HTR-8/SVneo (cell line): ENCODE results near the gene GTPBP2.

Experiments used
- DNase-seq: peaks from one replicate; pipeline ENCODE4 v3.0.0; 2011; ENCODE audit warnings: low spot score, mixed read lengths; ENCODE audit not compliant: insufficient read length
- FAIRE-seq: peaks from 2 replicates; lab custom pipeline; 2011; peaks lifted over from hg19 to GRCh38; lab: Jason Lieb, UNC

GTPBP2 gene, protein sequence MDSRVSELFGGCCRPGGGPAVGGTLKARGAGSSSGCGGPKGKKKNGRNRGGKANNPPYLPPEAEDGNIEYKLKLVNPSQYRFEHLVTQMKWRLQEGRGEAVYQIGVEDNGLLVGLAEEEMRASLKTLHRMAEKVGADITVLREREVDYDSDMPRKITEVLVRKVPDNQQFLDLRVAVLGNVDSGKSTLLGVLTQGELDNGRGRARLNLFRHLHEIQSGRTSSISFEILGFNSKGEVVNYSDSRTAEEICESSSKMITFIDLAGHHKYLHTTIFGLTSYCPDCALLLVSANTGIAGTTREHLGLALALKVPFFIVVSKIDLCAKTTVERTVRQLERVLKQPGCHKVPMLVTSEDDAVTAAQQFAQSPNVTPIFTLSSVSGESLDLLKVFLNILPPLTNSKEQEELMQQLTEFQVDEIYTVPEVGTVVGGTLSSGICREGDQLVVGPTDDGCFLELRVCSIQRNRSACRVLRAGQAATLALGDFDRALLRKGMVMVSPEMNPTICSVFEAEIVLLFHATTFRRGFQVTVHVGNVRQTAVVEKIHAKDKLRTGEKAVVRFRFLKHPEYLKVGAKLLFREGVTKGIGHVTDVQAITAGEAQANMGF

DNA sequence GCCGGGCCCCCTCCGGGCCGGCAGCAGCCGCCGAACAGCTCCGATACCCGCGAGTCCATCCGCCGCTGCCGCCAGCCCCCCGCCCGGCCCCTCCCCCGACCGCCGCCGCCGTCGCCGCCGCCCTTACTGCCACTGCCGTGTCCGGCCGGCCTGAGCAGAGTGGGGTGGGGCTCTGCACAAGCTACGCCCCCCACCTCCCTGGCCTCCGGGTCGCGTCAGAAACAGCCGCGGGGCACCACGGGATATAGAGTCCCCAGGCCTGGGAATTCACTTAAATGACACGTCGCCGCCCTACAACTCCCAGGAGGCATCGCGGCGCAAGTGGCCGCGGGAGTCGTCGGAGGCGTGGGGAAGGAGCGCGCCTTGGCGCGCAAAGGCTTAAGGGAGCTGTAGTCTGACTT lies at the start of gene GTPBP2:
Gene GTPBP2, minus strand, starts transcription at position 161 of the 401 bp plus-strand sequence. Its CDS starts 102 bp downstream, at position 59.
- DNase-seq (peak; percentile 96), FAIRE-seq (peak; percentile 85)

DNA sequence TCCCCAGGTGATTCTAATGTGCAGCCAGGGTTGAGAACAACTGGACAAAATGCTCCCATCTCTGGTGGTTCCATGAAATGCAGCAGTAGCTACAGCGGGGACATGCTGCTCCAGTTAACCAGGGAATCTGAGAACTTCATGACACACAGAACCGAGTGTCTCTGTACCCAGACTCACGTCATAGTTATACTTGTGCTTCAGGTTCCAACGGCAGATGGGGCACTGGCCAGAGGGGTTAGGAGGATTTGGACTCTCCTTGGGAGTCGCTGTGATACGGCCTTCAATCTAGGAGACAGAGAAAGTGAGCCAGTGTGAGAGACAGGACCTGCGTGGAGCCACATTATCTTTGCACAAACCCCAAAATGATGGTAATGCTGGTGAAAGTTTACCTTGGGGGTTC lies 49.3 kb upstream of the GTPBP2 start:
- FAIRE-seq, result no peak
- no peak for DNase-seq

DNA sequence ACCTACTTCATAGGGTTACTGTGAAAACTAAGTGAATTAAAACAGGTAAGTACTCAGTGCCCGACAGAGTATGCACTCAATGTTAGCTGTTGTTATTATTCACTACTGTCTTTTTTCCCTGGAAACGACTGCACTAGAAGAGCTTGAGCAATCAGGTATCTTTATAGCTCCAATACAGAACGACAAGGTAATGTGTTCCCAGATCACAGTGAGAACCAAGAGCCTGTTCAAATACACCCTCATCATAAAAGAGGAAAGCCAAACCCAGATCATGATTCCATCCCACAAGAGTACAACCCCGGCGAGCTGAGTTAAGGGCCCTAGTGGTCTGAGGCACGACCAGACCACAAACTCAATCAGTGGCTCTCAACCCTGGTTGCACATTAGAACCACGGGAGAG lies 48.7 kb upstream of the GTPBP2 start:
- no peak for FAIRE-seq
- no peak for DNase-seq

DNA sequence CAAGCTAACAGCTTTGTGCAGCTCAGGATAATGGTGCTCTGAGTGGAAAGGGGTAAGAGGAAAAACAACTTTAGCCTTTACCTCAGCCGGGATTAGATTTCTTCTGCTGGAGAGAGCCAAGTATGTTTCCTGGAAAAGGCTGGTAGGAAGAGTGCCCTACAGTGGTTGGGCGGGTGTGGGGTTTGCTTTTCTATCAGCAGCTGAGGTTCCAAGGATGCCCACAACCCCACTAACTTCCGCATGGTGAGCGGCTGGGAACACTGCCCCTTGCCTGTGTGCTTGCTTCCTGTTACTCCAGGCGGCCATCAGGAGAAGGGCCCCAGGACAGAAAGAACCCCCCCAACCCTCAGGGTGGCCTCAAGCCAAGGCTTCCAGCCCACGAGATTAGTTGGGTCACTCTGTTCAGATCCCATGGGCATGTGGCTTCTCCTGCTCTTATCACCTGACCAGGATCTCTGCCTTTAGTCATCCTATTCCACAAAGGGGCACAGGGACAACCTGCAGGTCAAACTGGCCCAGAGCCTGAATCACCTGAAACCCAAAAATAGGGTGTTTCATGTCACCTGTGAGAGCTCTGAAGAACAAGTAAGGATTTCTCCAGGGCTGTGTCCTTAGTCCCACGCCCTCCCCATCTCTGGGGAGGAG lies 48.0 kb upstream of the GTPBP2 start:
- no peak for FAIRE-seq

DNA sequence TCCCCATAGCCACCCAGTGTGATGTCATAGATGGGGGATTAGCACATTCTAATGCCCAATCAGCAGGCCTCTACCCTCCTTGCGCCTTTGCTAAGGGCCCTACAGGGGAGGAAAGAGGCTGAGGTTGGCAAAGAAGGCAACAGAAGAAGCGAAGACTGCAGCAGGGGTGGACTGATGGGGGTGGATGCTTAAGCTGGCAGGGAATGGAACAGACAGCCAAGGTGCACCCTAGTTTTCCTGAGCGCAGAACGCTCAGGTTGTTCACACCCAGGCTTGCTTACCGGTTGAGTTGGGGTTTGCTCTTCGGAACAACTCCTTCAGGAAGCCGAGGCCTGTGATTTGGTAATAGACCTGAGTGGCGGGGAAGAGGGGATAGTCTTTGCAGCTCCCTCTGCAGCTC lies 45.9 kb upstream of the GTPBP2 start:
- DNase-seq (no peak), FAIRE-seq (no peak)

More for the DNA sequence above, 48.0 kb upstream of the GTPBP2 start:
- DNase-seq, result no peak

DNA sequence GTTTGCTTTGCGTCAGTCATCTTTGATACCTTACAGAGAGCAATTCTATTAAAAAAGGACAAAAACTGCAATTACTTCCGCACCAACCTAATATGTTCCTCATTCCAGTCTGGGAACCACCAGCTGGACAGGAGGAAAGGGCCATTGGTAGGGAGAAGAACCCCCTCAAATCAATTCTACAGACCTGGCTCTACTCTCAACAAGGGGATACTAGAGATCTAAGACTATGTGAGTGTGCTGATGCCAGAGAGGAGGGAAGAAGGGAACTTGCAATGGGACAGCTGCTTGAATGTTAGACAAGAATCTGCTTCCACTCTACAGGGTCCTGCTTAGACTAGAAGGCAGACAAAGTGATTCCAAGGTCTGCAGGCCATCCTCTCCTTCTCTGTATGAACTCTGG lies 45.2 kb upstream of the GTPBP2 start:
- DNase-seq (no peak), FAIRE-seq (no peak)

DNA sequence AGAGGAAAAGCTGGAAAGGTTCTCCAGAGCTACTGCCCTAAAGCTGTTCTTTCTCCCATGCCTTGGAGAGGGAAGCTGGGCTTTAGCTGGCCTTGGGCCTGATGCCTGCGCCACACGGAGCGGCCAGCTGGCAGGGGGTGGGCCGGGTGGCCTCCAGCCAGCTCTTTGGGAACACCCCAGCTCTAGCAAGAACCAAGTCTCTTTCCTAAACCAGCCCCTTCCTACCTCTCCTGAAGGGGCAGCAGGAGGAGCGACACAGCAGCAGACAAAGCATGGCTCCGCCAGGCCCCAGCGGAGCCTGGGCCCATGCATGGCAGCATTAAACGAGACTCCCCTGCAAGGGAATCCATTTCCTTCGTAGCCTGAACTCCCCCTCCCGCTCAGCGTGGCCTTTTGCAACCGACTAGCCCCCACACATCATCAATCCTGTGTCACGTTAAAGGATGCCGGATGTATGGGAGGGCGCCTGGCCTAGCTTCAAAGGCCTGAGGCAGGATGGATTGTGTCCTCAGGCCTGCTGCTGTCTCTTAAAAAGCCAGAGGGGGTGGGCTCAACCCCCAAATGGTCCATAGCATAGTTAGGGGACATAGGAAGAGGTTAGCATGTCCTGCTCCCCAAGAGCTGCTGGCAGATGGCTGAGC lies 44.5 kb upstream of the GTPBP2 start:
- FAIRE-seq, result no peak
- DNase-seq, result no peak

DNA sequence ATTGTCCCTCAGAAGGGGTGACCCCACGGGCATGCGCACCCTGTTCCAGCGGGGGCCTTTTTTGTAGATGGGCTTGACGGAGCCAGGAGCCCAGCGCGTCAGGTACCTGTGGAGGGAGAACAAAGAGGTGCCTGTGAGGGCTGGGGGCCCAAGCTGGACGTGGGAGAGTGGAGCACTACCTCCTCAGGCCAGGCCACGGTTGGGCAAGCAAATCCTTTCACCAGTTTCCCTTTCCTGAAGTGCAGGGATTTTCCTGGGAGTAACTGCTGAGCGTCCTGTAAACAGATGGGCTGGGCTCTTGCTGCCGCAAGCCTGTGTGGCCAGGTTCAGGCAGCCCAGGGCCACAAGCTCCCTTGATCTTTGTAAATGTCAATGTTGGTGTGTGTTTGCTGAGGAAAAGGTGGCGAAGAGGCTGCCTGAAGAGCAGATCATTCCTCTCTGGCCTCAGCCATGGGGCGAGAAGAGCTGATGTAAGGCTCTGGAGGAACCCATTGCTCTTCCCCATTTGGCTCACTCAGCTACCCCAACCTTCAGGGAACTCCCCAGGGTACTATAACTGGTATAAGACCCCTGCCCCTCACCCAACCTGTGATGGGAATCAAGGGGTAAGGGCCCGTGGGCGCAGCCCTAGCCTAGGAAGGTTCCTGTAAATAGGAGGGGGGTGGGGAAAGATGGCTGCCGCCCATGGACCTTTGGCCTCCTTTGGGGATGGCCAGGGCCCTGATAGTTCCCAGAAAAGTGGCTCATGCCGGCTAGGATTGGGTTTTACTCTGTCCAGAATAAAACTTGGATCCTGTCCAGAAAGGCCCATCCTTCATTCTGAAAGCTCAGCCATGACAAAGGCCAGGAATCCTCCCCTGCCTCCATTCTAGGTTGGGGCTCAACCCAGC lies 43.0 kb upstream of the GTPBP2 start:
- DNase-seq (no peak), FAIRE-seq (no peak)

DNA sequence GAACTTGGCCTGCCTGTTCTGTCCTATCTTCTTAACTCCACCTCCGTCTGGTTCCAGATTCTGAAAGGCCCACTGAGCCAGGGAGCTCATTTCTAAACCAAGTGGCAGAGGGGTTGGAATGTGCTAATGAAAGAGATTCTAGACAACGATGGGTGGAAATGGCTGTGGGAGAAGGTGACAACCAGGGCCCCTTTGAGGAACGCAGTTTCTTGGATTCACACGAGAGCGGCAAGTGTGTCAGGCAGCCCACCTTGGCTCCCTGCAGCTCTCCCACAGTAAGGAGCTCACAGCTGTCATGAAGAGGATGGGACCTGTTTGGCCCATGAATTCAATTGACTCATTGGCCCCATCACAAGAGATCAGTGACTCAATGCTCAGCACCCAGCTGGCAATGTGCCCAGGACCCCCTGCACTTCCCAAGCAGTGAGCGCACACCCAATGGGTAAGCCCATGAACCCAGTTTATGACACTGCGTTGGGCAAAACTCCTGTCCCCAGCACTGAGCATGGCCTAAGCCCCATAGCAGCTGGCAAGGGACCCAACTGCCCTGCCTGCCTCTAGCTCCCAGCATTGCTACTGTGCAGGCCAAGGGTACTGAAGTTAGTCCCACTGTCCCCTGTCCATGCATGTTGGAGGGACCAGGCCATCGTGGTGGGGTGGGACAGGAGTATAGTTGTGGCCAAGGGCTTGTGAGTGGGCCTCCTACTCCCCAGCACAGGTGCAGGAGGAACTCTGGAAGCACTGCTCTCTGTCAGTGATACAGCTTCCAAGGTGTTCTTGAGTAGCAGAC lies 42.1 kb upstream of the GTPBP2 start:
- FAIRE-seq, result no peak

DNA sequence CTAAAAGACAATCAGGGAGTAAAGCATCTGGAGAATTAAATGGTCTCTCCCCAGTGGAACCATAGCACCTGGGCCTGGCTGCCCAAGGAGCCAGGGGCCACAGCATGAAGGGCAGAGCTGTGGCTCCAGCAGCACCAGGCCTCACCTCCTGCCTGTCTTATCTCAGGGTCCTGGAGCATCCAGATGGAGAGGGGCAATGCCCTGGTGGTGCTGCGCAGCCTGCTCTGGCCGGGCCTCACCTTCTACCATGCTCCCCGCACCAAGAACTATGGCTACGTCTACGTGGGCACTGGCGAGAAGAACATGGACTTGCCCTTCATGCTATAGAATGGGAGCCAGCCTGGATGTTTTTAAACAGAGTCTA lies 41.5 kb upstream of the GTPBP2 start:
- DNase-seq (no peak), FAIRE-seq (no peak)

More for the DNA sequence above, 42.1 kb upstream of the GTPBP2 start:
- no peak for DNase-seq

DNA sequence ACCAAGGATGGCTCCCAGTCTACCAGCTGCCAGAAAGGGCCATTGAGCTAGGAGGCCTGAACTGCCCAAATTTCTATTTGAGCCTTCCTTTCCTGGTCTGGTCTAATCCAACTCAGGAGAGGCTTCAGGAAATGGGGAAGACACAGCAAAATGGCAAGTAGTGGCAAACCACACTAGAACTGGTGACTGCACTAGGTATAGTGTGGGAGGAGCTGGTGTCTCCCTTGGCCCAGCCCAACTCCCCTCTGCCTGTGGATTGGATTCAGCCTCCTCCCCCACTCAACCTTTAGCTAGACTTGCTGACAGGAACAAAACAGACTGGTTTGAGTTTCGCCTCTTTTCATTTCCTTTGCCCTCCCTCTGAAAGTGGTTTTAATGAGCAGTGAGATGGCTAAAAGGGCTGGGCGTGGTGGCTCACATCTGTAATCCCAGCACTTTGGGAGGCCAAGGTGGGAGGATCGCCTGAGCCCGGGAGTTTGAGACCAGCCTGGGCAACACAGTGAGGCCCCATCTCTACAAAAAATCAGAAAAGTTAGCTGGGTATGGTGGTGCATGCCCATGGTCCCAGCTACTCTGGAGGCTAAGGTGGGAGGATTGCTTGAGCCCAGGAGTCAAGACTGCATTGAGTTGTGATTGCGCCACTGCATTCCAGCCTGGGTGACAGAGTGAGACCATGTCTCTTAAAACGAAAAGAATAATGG lies 41.0 kb upstream of the GTPBP2 start:
- DNase-seq (no peak), FAIRE-seq (no peak)

DNA sequence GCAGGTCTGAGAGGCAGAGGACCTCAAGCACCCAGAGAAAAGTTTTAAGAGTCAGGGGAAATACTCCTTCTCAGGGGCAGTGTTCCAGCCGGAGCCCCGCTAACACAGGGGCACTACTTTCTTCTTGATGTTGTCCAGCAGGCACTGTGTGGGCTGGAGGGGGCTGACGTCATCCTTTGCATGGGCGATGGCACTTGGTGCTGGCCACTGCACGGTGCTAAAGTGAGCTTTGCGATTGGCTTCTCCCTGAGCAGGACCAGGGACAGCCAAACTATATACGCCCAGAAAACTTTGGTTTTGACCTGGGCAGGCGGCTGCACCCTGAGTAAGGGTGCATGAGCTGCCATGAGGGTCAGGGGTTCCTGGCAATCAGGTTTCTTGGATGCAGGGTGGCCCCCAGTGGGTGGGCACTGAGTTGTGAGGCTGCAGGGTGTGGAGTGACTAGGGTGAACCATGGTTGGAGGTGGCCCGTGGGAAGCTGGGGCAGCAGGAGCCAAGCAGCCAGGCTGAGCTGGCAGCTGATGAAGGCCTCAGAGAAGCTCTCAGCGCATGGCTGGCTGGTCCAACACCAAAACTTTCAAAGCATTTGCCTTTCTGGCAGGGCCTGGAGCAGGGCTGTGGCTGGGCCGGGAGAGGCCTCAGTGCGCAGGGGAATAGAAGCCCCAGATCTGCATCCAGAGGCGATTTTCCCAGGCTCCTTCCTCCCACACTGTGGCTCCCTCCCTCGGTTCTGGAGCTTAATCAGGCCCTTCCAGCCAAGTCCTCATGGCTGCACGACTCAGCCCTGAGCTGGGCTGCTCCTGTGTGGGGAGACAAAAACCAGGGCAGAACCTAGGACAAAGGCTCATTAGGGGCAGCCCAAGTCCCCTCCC lies 40.2 kb upstream of the GTPBP2 start:
- FAIRE-seq (no peak), DNase-seq (no peak)

DNA sequence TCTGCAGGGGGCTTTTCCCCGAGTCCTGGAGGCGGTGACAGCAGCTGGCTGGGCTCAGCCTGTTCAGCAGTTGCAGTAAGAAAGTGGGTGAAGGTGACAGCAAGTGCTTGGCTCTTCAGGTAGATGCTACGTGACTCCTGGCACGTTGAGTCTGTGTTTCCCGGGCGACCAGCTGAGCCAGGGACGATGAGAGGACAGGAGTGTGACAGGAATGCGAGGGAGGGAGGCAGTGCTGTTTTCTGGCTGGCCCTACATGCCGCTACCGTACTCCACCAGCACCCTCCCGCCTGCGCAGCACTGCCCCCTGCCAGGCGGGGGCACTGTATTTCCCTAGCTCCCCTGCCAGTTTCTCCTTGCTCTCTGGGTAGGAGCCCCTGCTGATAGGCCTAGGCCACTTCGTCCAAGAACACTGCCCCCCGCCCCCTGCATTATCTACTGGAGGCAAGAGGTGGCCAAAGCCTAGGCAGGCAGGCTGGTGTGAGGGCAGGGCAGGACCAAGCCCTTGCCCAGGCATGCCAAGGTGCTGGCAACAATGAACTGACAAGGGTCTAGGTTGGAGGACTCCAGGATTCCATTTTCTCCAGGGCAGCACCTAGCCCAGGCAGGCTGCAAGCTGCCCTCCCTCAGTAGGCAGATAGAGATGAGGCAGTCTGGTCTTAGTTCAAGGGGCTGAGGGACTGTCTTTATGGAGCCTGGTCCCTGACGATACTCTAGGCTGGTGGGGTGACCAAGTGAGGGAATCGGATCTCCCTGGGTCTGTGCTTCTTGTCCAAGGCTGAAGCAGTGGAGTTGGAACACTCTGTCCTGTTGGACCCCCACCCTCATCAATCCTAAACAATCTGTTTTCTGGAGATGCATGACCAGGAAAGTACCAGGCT lies 39.3 kb upstream of the GTPBP2 start:
- DNase-seq (peak; percentile 67), FAIRE-seq (no peak)

DNA sequence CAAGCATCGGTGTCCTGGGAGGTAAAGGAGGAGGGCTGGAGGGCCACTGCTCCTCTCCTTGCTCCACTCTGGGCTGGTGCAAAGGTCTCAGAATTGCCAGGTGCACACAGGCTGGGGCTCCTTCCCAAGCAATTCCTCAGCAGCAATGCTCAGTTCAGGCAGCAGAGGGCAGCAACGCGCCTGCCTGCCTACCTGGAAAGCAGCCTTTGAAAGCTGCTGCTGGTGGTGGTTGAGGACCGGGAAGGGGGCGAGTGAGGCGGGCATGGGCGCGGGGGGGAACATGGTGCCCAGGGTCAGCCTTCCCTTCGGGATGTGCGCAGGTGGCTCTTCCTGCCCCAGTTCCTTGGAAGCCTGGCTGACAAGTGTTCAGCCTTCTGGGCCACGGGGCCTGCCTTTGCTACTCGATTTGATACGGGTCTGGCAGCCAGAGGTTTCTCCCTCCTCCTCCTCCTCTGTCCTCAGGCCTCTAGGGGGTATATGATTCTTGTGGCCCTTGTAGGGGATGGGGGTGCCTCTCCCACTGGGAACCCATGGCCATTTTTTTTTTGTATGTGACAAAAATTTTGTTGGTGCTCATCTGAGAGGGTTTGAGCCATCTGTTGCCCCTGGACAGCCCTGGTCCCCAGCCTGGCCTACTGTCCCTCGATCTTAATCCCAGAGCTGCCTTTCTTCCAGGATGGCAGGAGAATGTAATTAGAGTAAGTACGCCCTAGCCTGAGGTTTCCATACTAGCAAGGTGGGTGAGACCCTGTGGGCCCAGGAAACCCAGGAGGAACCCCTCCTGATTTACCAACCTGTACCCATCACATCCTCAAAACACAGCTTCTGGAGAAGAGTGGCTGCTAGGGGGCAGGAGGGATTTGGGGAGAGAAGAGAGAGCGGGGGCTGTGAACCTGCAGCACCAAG lies 38.4 kb upstream of the GTPBP2 start:
- FAIRE-seq (peak; percentile 88), DNase-seq (peak; percentile 87)

DNA sequence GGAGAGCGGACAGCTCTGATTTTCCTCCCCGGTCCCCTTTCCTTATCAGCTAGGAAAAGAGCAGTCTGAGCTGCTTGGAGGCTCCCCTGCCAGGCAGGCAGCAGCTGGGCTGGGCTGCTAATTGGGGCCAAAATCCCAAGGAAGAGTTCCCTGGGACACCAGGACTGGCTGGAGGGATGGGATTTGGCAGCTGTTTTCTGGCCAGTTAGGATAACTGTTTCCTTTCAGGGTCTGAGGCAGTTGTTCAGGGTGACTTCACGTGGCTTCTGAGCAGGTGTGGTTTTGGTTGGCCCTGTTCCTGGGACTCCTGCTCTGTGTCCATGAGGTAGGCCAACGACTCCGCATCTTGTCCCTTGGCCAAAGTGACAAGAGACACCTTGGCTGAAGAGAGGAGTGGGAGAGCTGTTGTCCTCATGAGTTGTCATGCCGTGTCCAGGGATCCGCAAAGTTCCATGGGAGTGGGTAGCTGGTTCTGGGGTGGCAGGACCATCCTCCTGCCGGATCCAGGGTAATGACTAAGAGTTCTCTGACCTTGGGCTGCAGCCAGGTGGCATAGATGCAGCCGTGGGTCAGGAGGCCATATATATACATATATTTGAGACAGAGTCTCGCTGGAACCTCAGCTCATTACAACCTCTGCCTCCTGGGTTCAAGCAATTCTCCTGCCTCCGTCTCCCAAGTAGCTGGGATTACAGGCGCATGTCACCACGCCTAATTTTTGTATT lies 37.3 kb upstream of the GTPBP2 start:
- FAIRE-seq (no peak), DNase-seq (no peak)
